GM12801 (cell line): ENCODE data around the gene PLXNA4.

Source experiments
- TF ChIP-seq, protein P1 (sequence below): IDR thresholded peaks from one replicate; pipeline ENCODE4 v1.5.1; 2011; ENCODE audit warnings: control low read depth; ENCODE audit not compliant: insufficient read length; ENCODE audit errors: extremely low read depth

The PLXNA4 gene

DNA sequence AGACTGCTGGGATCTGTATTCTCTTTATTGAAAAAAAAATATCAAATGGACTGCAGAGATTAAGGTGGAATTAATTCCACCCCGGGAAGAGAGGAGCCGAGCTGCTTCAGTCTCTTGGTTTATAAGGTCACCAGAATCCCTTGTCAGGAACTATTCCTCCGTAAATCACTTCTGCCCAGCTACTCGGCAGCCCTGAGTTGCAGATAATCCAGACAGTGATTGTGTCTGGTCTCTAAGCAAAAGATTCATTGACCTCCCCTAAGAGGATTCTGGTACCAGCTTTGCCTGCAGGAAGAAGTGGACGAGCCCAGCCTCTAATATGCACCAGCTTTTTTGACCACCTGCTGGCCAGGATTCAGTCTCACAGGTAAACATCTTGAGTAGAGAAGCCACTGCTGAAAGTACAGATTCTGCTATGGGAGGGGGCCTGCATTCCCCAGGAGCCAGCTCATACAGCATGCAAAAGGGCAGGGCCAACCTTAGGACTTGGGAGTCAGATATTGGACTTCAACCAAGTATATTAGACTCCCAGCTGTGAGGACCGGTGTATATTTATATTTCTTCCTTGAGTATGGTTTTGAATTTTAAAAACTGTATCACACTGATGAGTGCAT is 27.1 kb upstream of the PLXNA4 start:
- TF ChIP-seq, protein P1, sequence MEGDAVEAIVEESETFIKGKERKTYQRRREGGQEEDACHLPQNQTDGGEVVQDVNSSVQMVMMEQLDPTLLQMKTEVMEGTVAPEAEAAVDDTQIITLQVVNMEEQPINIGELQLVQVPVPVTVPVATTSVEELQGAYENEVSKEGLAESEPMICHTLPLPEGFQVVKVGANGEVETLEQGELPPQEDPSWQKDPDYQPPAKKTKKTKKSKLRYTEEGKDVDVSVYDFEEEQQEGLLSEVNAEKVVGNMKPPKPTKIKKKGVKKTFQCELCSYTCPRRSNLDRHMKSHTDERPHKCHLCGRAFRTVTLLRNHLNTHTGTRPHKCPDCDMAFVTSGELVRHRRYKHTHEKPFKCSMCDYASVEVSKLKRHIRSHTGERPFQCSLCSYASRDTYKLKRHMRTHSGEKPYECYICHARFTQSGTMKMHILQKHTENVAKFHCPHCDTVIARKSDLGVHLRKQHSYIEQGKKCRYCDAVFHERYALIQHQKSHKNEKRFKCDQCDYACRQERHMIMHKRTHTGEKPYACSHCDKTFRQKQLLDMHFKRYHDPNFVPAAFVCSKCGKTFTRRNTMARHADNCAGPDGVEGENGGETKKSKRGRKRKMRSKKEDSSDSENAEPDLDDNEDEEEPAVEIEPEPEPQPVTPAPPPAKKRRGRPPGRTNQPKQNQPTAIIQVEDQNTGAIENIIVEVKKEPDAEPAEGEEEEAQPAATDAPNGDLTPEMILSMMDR = no peak

DNA sequence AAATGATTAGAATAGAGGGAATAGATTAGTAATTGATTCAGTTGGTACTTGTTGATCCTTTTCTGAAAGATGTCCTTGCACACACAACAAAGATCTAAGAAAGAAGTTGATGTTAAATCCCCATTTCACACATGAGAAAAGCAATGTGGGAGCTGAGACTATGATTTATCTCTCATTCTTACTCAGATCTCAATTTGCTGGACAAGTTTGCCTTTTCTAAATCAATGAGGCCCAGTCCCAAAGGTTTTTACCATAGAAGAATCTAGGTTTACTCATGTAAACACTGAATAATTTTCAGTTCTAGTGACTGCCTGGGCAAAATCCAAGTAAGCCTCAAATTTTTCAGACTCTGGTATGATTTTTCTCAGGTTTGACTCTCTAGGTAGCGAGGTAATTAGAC is 25.5 kb upstream of the PLXNA4 start:
- TF ChIP-seq, protein P1 = no peak

DNA sequence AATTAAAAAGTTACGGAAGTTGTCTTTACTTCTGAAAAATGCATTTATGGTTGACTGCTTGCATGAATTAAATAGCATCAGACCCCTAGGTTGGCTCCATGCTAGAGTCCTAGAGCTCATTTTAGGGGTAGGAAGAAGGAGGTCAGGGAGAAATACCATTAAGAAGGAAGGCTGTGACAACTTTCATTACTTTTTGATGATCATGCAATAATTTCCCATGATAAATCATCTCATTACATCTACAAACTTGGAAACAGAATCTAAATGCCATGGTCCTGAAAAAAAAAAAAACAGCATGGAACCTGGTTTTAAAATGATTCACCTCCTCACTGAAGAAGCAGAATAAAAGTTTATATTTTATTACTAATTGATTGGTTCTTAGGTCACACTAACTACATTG is 20.3 kb upstream of the PLXNA4 start:
- TF ChIP-seq, protein P1 = no peak

DNA sequence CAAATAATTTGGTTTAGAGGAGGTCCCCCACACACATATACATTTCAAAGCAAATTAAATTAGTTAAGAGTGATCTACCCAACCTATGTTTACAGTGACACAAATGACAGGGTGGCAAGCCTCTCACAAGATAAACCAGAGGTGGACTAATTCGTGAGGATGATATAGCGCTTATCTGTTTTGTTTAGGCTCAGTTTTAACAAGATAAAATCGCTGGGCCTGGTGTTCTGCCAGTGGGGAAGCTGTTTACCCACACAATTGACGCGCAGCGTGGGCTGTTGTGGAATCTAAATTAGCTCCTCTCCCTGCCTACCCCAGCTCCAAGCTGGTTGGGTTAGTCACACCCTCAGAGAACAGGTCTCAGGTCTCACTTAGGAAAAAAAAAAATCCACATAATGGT is 16.7 kb upstream of the PLXNA4 start:
- TF ChIP-seq, protein P1 = no peak

DNA sequence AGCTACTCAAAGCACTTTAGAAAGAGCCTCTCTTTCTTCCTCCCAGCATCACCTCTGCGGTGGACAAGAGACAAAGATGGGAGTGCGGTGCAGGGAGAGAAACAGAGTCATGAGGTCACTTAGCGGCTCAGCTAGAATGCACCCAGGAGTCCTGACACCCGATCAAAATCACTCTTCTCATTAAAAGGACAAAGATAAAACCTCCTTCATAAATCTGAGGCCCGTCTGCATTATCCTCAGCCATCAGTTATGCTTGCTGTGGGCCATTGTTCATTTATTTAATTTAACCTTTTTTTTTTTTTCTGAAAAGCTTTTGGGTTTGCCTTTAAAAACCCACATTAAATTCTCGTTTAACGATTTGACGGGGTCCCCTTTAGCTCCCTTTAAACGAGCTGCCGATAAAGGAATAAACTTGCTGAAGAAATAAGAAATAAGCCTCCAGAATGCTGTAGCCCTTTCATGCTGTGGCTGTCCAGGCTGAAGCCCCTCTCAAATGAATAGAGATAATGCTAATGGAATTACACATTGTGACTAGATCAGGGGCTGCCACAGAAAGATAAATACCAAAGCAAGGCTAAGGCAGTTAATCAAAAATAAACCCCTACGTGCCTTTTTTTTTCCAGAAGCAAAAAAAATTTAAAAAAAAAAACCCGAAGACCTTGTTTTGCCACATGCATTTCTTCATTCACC is 16.1 kb upstream of the PLXNA4 start:
- TF ChIP-seq, protein P1 = no peak

DNA sequence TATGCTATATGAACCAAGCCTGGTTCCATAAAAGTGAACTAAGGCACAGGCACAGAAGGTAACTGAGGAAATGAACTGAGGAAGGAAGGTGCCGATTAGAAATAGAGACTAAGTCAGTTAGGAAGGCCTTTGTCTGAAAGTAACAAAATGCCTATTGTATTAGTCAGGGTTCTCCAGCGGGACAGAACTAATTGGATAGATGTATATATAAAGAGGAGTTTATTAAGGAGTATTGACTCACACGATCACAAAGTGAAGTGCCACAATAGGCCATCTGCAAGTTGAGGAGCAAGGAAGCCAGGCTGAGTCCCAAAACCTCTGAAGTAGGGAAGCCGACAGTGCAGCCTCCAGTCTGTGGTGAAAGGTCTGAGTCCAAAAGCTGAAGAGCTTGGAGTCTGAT is 13.9 kb upstream of the PLXNA4 start:
- TF ChIP-seq, protein P1 = no peak

DNA sequence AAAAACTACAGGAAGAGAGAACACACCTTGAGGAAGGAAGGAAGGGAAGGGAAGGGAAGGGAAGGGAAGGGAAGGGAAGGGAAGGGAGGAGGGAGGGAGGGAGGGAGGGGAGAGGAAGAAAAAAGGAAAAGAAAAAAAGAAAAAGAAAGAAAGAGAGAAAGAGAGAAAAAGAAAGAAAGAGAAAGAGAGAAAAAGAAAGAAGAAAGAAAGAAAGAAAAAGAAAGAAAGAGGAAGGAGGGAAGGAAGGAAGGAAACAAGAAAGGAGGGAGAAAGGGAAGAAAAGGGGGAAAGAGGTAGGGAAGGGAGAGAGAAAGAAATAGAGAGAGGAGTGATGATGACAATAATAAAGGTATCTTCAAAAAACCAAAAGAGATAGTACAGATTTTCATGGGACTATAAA is 12.3 kb upstream of the PLXNA4 start:
- TF ChIP-seq, protein P1 = no peak
